PC-9 (cell line): Measurements from ENCODE around the gene SPATA16. TPM values are rescaled to one million over a fixed set of nuclear protein-coding genes. Genes with fewer than 3 reads are reported as not detected.

Experiments
- BruUV-seq: library from RNA; stranded (reverse); fragments of 400-500 nt; replicated peaks from 2 replicates; lab custom pipeline; 2021; lab: Mats Ljungman, UMichigan
- CTCF ChIA-PET: fragments of 300-600 bp; sonication (Branson Sonifier 250); formaldehyde crosslinking; loops from one replicate; lab custom pipeline; 2022; ENCODE audit warnings: antibody characterized with exemption; lab: Charles Lee
- POLR2A ChIA-PET: fragments of 300-600 bp; sonication (Branson Sonifier 250); formaldehyde crosslinking; loops from one replicate; lab custom pipeline; 2022; ENCODE audit warnings: antibody characterized with exemption; ENCODE audit not compliant: unreplicated experiment; lab: Charles Lee
- DNase-seq, 2 experiments: peaks; one replicate each; pipeline versions ENCODE4 v3.0.0 to v3.0.0-alpha.2; 2015 to 2022; ENCODE audit warnings: mixed read lengths in 1 of 2
- H2AFZ ChIP-seq: fragments of 200-600 bp; sonication (generic); 2 replicates; pipeline ENCODE4 v1.8.1; 2017; ENCODE audit warnings: antibody characterized with exemption
- H3F3A ChIP-seq: fragments of 200-600 bp; sonication (generic); 2 replicates; pipeline ENCODE4 v1.8.1; 2017; ENCODE audit warnings: antibody characterized with exemption, mild to moderate bottlenecking, low read depth; ENCODE audit not compliant: insufficient read depth
- H3K27ac ChIP-seq: fragments of 200-600 bp; sonication (generic); 2 replicates; pipeline ENCODE4 v1.6.1; 2016; ENCODE audit warnings: mixed run types
- H3K27me3 ChIP-seq: fragments of 200-600 bp; sonication (generic); 2 replicates; pipeline ENCODE4 v1.6.1; 2016; ENCODE audit warnings: low read depth, mixed run types; ENCODE audit not compliant: insufficient read depth
- H3K36me3 ChIP-seq: fragments of 200-600 bp; sonication (generic); 2 replicates; pipeline ENCODE4 v1.6.1; 2016; ENCODE audit warnings: low read depth, mixed run types
- H3K4me1 ChIP-seq: fragments of 200-600 bp; sonication (generic); replicated peaks from 2 replicates; pipeline ENCODE4 v1.6.1; 2016; ENCODE audit warnings: mixed run types; ENCODE audit not compliant: insufficient read depth
- H3K4me2 ChIP-seq: fragments of 200-600 bp; sonication (generic); 2 replicates; pipeline ENCODE4 v1.6.1; 2017; ENCODE audit warnings: mixed run types
- H3K4me3 ChIP-seq: fragments of 200-600 bp; sonication (generic); 2 replicates; pipeline ENCODE4 v1.6.1; 2016; ENCODE audit warnings: mixed run types
- H3K79me2 ChIP-seq: fragments of 200-600 bp; sonication (generic); 2 replicates; pipeline ENCODE4 v1.6.1; 2017; ENCODE audit warnings: low read depth, mixed run types
- H3K9me2 ChIP-seq: fragments of 200-600 bp; sonication (generic); 2 replicates; pipeline ENCODE4 v1.8.1; 2017; ENCODE audit warnings: mild to moderate bottlenecking; ENCODE audit not compliant: insufficient read depth
- H3K9me3 ChIP-seq: fragments of 200-600 bp; sonication (generic); 2 replicates; pipeline ENCODE4 v1.8.1; 2016; ENCODE audit warnings: low read depth; ENCODE audit not compliant: insufficient read depth
- H4K20me1 ChIP-seq: fragments of 200-600 bp; sonication (generic); 2 replicates; pipeline ENCODE4 v1.8.1; 2017; ENCODE audit not compliant: insufficient read depth
- EZH2 ChIP-seq: fragments of 200-600 bp; sonication (generic); IDR thresholded peaks from 2 replicates; pipeline ENCODE4 v1.8.0; 2017; ENCODE audit warnings: antibody characterized with exemption, low read depth
- intact Hi-C: fragments of 100-400 bp; cut with micrococcal nuclease; formaldehyde crosslinking; loops from one replicate; pipeline ENCODE4 v1.10.0; 2022; ENCODE audit not compliant: unreplicated experiment
- total RNA-seq: library from RNA; stranded (reverse); gene quantifications from 2 replicates; pipeline ENCODE4 v1.2.3, GENCODE V29; 2021
- TF ChIP-seq, protein P1 (sequence below): fragments of 200-600 bp; sonication (generic); conservative IDR thresholded peaks from 2 replicates; pipeline ENCODE4 v1.6.1; 2017; ENCODE audit warnings: mixed run types, antibody characterized with exemption, mild to moderate bottlenecking, moderate library complexity

Gene SPATA16
- total RNA-seq, 1 experiment from 2014 or later: not detected

DNA sequence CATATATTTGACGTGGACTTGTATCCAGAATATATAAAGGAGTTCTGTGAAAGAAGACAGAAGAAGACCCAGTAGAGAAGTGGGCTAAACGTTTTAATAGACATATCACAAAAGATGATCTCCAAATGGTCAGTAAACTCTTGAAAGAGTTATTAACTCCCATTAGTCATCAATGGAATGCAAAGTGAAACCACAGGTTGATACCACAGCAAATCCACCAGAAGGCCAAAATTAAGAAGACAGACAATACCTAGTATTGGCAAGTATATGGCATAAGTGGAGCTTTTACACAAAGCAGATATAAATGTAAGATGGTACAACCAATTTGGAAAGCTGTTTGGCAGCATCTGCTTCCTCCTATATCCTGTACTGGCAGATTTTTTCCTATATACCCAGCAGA lies 6.0 kb downstream of the SPATA16 start:
- Histone ChIP-seq H3K4me1 (no peaks in the 10 kb centered on the region), H3K36me3 (no peaks in the 10 kb centered on the region), H3K9me2 (no peaks in the 10 kb centered on the region), H3K27ac (no peak overlapping the region), H2AFZ (no peak overlapping the region), H4K20me1 (no peaks in the 10 kb centered on the region; the same call in 1 of the 2 replicates), H3K4me3 (no peak overlapping the region), H3K27me3 (no peaks in the 10 kb centered on the region), H3F3A (no peaks in the 10 kb centered on the region), H3K9me3 (no peaks in the 10 kb centered on the region), H3K79me2 (no peaks in the 10 kb centered on the region), H3K4me2 (no peak overlapping the region)
- BruUV-seq: no TSS peak
- ChIA-PET POLR2A (no interaction called here), CTCF (no interaction called here)
- no peak for TF ChIP-seq EZH2
- TF ChIP-seq, protein P1, sequence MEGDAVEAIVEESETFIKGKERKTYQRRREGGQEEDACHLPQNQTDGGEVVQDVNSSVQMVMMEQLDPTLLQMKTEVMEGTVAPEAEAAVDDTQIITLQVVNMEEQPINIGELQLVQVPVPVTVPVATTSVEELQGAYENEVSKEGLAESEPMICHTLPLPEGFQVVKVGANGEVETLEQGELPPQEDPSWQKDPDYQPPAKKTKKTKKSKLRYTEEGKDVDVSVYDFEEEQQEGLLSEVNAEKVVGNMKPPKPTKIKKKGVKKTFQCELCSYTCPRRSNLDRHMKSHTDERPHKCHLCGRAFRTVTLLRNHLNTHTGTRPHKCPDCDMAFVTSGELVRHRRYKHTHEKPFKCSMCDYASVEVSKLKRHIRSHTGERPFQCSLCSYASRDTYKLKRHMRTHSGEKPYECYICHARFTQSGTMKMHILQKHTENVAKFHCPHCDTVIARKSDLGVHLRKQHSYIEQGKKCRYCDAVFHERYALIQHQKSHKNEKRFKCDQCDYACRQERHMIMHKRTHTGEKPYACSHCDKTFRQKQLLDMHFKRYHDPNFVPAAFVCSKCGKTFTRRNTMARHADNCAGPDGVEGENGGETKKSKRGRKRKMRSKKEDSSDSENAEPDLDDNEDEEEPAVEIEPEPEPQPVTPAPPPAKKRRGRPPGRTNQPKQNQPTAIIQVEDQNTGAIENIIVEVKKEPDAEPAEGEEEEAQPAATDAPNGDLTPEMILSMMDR: no peak
- intact Hi-C loops: no loop called here
- no peak for DNase-seq

GRCh38 chr3:173128633-173129032 lies 12.4 kb downstream of the SPATA16 start:
- DNase-seq: no peak
- no peaks in the 10 kb centered on the region for H3K4me1 ChIP-seq
- ChIA-PET POLR2A (no interaction called here), CTCF (no interaction called here)
- intact Hi-C loops: no loop called here
- H3K9me2 ChIP-seq: no peaks in the 10 kb centered on the region
- H3K36me3 ChIP-seq: no peaks in the 10 kb centered on the region
- H3K27me3 ChIP-seq: no peaks in the 10 kb centered on the region
- no peak overlapping the region for H3K27ac ChIP-seq
- H4K20me1 ChIP-seq: no peaks in the 10 kb centered on the region
- H3K9me3 ChIP-seq: no peaks in the 10 kb centered on the region
- H3F3A ChIP-seq: no peaks in the 10 kb centered on the region
- BruUV-seq: no TSS peak
- H3K4me2 ChIP-seq: no peak overlapping the region
- no peak overlapping the region for H2AFZ ChIP-seq
- no peak for TF ChIP-seq EZH2
- TF ChIP-seq, protein P1: no peak
- no peaks in the 10 kb centered on the region for H3K79me2 ChIP-seq
- H3K4me3 ChIP-seq: no peak overlapping the region

GRCh38 chr3:173111321-173111720 lies 29.7 kb downstream of the SPATA16 start:
- CTCF ChIA-PET: no interaction called here
- no peaks in the 10 kb centered on the region for H3K9me3 ChIP-seq
- H3K4me1 ChIP-seq: no peaks in the 10 kb centered on the region
- H3K27ac ChIP-seq: no peak overlapping the region
- H3K36me3 ChIP-seq: no peaks in the 10 kb centered on the region
- TF ChIP-seq, protein P1: no peak
- no peak for TF ChIP-seq EZH2
- no peak overlapping the region for H3K4me2 ChIP-seq
- H2AFZ ChIP-seq: no peak overlapping the region
- H3K27me3 ChIP-seq: no peaks in the 10 kb centered on the region
- H3K9me2 ChIP-seq: no peaks in the 10 kb centered on the region
- no peaks in the 10 kb centered on the region for H3K79me2 ChIP-seq
- no peaks in the 10 kb centered on the region for H3F3A ChIP-seq
- H4K20me1 ChIP-seq: no peaks in the 10 kb centered on the region
- no peak for DNase-seq
- intact Hi-C loops: no loop called here
- no TSS peak for BruUV-seq
- H3K4me3 ChIP-seq: no peak overlapping the region
- POLR2A ChIA-PET: no interaction called here
